Endothelial cell (in vitro differentiated cells): ENCODE data around the gene SEC63. TPM values are rescaled to one million over a fixed set of nuclear protein-coding genes. Genes with fewer than 3 reads are reported as not detected.
"Not testable (repeated sequence)": the region's sequence is repeated elsewhere in the genome, so short reads cannot be mapped to it uniquely, and the experiment has no call there.

Experiments
- DNase-seq: peaks from one replicate; pipeline ENCODE4 v3.0.0; 2021; ENCODE audit warnings: low spot score
- H3K27ac Mint-ChIP-seq: one replicate; pipeline ENCODE4 v1.8.0; 2021; ENCODE audit warnings: mixed read lengths, inconsistent platforms; ENCODE audit not compliant: unreplicated experiment
- H3K27me3 Mint-ChIP-seq: one replicate; pipeline ENCODE4 v1.8.0; 2021; ENCODE audit warnings: mild to moderate bottlenecking, moderate library complexity, mixed read lengths, inconsistent platforms; ENCODE audit not compliant: unreplicated experiment
- H3K36me3 Mint-ChIP-seq: one replicate; pipeline ENCODE4 v1.8.0; 2021; ENCODE audit warnings: mild to moderate bottlenecking, low read depth, mixed read lengths, inconsistent platforms; ENCODE audit not compliant: unreplicated experiment
- H3K4me1 Mint-ChIP-seq: one replicate; pipeline ENCODE4 v1.8.0; 2021; ENCODE audit warnings: mild to moderate bottlenecking, mixed read lengths, inconsistent platforms; ENCODE audit not compliant: unreplicated experiment
- H3K4me3 Mint-ChIP-seq: one replicate; pipeline ENCODE4 v1.8.0; 2021; ENCODE audit warnings: mild to moderate bottlenecking, mixed read lengths, inconsistent platforms; ENCODE audit not compliant: unreplicated experiment
- H3K9me3 Mint-ChIP-seq: one replicate; pipeline ENCODE4 v1.8.0; 2021; ENCODE audit warnings: mixed read lengths, inconsistent platforms; ENCODE audit not compliant: unreplicated experiment
- total RNA-seq: library from RNA; stranded (reverse); fragmentation: NEBNext Ultra II Directional; extraction: Animal tissue kit (Norgen Biotek cat#: 25700); gene quantifications from one replicate; pipeline ENCODE4 v1.2.1, GENCODE V29; 2021; ENCODE audit not compliant: unreplicated experiment
- TF ChIP-seq, protein P1 (sequence below): fragments of 200-600 bp; sonication (generic); IDR thresholded peaks from one replicate; pipeline ENCODE4 v1.5.0; 2021; ENCODE audit warnings: antibody characterized with exemption; ENCODE audit not compliant: unreplicated experiment

The SEC63 gene
- total RNA-seq, 1 donor from 2014 or later: 120 TPM

- Mint-ChIP-seq H3K27ac (no peak overlapping the region), H3K27me3 (peaks cover 4% of the 10 kb centered on the region), H3K9me3 (no peaks in the 10 kb centered on the region), H3K4me3 (no peak overlapping the region), H3K4me1 (no peaks in the 10 kb centered on the region), H3K36me3 (peaks cover 57% of the 10 kb centered on the region)
- no peak for DNase-seq
- TF ChIP-seq, protein P1, sequence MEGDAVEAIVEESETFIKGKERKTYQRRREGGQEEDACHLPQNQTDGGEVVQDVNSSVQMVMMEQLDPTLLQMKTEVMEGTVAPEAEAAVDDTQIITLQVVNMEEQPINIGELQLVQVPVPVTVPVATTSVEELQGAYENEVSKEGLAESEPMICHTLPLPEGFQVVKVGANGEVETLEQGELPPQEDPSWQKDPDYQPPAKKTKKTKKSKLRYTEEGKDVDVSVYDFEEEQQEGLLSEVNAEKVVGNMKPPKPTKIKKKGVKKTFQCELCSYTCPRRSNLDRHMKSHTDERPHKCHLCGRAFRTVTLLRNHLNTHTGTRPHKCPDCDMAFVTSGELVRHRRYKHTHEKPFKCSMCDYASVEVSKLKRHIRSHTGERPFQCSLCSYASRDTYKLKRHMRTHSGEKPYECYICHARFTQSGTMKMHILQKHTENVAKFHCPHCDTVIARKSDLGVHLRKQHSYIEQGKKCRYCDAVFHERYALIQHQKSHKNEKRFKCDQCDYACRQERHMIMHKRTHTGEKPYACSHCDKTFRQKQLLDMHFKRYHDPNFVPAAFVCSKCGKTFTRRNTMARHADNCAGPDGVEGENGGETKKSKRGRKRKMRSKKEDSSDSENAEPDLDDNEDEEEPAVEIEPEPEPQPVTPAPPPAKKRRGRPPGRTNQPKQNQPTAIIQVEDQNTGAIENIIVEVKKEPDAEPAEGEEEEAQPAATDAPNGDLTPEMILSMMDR: no peak
These were observed 63.1 kb downstream of the SEC63 start for GRCh38 chr6:107894809-107895396.

DNA sequence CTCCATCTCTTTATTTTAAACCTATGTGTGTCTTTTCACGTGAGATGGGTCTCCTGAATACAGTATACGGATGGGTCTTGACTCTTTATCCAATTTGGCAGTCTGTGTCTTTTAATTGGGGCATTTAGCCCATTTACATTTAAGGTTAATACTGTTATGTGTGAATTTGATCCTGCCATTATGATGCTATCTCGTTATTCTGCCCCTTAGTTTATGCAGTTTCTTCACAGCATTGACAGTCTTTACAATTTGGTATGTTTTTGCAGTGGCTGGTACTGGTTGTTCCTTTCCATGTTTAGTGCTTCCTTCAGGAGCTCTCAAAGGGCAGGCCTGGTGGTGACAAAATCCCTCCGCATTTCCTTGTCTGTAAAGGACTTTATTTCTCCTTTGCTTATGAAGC is 67.6 kb downstream of the SEC63 start:
- not testable (repeated sequence) for H3K4me1 Mint-ChIP-seq, DNase-seq, H3K27ac Mint-ChIP-seq, H3K9me3 Mint-ChIP-seq, H3K27me3 Mint-ChIP-seq
- peaks cover 82% of the 10 kb centered on the region for H3K36me3 Mint-ChIP-seq
- peak overlapping the region; percentile 34 for H3K4me3 Mint-ChIP-seq

- peaks cover 58% of the 10 kb centered on the region for H3K36me3 Mint-ChIP-seq
- H3K4me3 Mint-ChIP-seq, H3K27me3 Mint-ChIP-seq, DNase-seq, H3K9me3 Mint-ChIP-seq, H3K4me1 Mint-ChIP-seq, H3K27ac Mint-ChIP-seq: not testable (repeated sequence)
These were observed 72.1 kb downstream of the SEC63 start for GRCh38 chr6:107885950-107886349.

DNA sequence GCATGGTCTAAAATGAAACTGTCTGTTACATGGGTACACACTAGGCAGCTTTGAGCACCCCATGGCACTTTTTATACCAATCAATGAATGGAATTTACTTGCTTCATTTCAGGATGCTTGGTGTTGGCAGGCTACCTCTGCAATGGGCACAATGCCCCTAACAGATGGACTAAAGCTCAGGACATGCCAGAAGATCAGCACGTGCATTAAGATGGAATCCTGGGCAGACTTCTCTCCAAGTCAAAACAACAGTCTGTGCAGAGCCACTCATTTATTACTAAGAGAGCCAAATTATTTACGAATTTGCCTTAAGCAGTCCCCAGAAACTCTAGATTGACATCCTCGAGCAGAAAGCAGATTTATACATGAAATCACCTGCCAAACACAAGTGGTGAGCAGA is 78.1 kb downstream of the SEC63 start:
- no peaks in the 10 kb centered on the region for H3K4me1 Mint-ChIP-seq
- no peaks in the 10 kb centered on the region for H3K27me3 Mint-ChIP-seq
- peaks cover 26% of the 10 kb centered on the region for H3K36me3 Mint-ChIP-seq
- no peaks in the 10 kb centered on the region for H3K9me3 Mint-ChIP-seq
- no peak overlapping the region for H3K27ac Mint-ChIP-seq
- TF ChIP-seq, protein P1: no peak
- no peak for DNase-seq
- peak overlapping the region; percentile 42 for H3K4me3 Mint-ChIP-seq

DNA sequence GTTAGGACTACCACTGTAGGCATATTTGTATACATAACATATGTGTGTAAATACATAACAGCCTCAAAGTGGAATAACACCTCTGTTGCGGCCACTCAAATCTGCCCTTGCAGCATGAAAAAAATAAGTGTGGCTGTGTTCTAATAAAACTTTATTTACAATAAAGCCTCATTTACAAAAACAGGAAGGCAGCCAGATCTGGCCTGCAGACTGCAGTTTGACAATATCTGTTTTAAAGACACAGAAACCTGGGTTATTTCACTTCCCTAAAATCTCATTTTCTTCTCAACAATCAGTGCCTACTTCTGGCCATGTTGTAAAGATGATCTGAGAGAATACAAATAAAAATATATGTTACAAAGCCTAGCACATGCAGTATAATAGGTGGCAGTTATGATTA is 80.0 kb downstream of the SEC63 start:
- Mint-ChIP-seq H3K4me1 (no peaks in the 10 kb centered on the region), H3K36me3 (peaks cover 32% of the 10 kb centered on the region), H3K27me3 (no peaks in the 10 kb centered on the region), H3K27ac (no peak overlapping the region), H3K4me3 (no peak overlapping the region), H3K9me3 (no peaks in the 10 kb centered on the region)
- DNase-seq: no peak
- TF ChIP-seq, protein P1: no peak

- H3K27ac Mint-ChIP-seq: no peak overlapping the region
- H3K4me3 Mint-ChIP-seq: no peak overlapping the region
- no peaks in the 10 kb centered on the region for H3K4me1 Mint-ChIP-seq
- H3K27me3 Mint-ChIP-seq: no peaks in the 10 kb centered on the region
- no peaks in the 10 kb centered on the region for H3K9me3 Mint-ChIP-seq
- no peak for DNase-seq
- H3K36me3 Mint-ChIP-seq: peaks cover 9% of the 10 kb centered on the region
- TF ChIP-seq, protein P1: no peak
These were observed 86.0 kb downstream of the SEC63 start for GRCh38 chr6:107871976-107872375.

GRCh38 chr6:107871512-107871911 is 86.5 kb downstream of the SEC63 start:
- not testable (repeated sequence) for H3K9me3 Mint-ChIP-seq, H3K36me3 Mint-ChIP-seq, H3K27me3 Mint-ChIP-seq, H3K27ac Mint-ChIP-seq, H3K4me1 Mint-ChIP-seq, DNase-seq, H3K4me3 Mint-ChIP-seq
